Measurements from ENCODE around the gene RNF208.

The RNF208 gene

DNA sequence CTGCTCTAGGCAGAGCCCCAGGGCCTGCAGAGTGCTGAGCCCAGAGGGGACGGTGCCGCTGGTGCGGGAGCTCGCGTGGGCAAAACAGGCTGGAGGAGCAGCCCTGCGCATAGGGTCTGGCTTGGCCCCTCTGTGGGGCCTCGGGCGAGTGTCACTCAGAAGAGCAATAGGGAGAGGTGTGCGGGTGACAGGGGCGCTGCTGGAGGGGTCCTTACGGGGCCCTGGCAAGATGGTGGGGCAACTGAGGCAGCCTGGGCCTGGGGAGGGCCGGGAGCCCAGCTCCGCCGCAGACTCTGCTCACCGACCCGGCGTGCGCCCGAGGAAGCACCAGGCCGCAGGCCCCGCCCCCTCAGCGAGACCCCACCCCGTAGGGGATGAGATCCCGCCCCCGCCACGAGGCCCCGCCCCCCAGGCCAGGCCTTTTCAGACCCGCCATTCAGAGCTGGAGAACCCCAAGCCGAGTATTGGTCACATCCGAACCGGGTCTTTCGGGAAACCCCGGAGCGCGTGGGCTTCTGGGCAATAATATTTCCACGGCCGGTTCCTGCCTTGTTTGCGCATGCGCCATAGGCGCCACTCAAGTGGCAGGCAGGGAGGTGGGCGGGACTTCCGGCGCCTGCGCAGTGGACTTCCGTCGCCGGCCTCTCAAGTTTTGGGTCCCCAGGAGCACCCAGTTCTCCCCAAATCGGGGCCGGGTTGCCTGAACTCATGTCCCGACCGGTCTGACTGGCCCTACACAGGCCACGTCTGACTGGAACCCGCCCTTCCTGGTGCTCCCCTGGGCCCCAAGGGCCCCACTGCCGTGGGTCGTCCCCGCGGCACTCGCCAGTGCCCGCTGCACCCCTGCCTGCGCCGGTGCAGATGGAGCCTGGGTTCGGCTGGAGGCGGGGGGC lies 1.3 kb upstream of the RNF208 start (continued):
- TF ChIP-seq ZNF621 (tag by site-specific recombination; IDR thresholded peaks at IDR 0.05): no peak
- TF ChIP-seq ZNF140 (tag by site-specific recombination; IDR thresholded peaks at IDR 0.05): no peak
- TF ChIP-seq, protein P1, sequence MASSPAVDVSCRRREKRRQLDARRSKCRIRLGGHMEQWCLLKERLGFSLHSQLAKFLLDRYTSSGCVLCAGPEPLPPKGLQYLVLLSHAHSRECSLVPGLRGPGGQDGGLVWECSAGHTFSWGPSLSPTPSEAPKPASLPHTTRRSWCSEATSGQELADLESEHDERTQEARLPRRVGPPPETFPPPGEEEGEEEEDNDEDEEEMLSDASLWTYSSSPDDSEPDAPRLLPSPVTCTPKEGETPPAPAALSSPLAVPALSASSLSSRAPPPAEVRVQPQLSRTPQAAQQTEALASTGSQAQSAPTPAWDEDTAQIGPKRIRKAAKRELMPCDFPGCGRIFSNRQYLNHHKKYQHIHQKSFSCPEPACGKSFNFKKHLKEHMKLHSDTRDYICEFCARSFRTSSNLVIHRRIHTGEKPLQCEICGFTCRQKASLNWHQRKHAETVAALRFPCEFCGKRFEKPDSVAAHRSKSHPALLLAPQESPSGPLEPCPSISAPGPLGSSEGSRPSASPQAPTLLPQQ (tag by site-specific recombination; IDR thresholded peaks at IDR 0.05): peak; percentile 57; the same call in 1 of the 2 replicates
- TF ChIP-seq, protein P2, sequence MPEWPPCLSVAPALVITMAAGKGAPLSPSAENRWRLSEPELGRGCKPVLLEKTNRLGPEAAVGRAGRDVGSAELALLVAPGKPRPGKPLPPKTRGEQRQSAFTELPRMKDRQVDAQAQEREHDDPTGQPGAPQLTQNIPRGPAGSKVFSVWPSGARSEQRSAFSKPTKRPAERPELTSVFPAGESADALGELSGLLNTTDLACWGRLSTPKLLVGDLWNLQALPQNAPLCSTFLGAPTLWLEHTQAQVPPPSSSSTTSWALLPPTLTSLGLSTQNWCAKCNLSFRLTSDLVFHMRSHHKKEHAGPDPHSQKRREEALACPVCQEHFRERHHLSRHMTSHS (tag by site-specific recombination; IDR thresholded peaks at IDR 0.05): no peak
- no peak for TF ChIP-seq ZNF133 (tag by site-specific recombination; IDR thresholded peaks at IDR 0.05)
- TF ChIP-seq ZIC2 (tag by site-specific recombination; IDR thresholded peaks at IDR 0.05): no peak
- TF ChIP-seq, protein P3, sequence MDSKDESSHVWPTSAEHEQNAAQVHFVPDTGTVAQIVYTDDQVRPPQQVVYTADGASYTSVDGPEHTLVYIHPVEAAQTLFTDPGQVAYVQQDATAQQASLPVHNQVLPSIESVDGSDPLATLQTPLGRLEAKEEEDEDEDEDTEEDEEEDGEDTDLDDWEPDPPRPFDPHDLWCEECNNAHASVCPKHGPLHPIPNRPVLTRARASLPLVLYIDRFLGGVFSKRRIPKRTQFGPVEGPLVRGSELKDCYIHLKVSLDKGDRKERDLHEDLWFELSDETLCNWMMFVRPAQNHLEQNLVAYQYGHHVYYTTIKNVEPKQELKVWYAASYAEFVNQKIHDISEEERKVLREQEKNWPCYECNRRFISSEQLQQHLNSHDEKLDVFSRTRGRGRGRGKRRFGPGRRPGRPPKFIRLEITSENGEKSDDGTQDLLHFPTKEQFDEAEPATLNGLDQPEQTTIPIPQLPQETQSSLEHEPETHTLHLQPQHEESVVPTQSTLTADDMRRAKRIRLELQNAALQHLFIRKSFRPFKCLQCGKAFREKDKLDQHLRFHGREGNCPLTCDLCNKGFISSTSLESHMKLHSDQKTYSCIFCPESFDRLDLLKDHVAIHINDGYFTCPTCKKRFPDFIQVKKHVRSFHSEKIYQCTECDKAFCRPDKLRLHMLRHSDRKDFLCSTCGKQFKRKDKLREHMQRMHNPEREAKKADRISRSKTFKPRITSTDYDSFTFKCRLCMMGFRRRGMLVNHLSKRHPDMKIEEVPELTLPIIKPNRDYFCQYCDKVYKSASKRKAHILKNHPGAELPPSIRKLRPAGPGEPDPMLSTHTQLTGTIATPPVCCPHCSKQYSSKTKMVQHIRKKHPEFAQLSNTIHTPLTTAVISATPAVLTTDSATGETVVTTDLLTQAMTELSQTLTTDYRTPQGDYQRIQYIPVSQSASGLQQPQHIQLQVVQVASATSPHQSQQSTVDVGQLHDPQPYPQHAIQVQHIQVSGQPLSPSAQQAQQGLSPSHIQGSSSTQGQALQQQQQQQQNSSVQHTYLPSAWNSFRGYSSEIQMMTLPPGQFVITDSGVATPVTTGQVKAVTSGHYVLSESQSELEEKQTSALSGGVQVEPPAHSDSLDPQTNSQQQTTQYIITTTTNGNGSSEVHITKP (tag by site-specific recombination; IDR thresholded peaks at IDR 0.05): peak; percentile 31; the same call in 1 of the 2 replicates
- TF ChIP-seq, protein P4, sequence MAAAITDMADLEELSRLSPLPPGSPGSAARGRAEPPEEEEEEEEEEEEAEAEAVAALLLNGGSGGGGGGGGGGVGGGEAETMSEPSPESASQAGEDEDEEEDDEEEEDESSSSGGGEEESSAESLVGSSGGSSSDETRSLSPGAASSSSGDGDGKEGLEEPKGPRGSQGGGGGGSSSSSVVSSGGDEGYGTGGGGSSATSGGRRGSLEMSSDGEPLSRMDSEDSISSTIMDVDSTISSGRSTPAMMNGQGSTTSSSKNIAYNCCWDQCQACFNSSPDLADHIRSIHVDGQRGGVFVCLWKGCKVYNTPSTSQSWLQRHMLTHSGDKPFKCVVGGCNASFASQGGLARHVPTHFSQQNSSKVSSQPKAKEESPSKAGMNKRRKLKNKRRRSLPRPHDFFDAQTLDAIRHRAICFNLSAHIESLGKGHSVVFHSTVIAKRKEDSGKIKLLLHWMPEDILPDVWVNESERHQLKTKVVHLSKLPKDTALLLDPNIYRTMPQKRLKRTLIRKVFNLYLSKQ (tag by site-specific recombination; IDR thresholded peaks at IDR 0.05; ENCODE audit: borderline replicate concordance): no peak
- TF ChIP-seq ZNF266 (tag by site-specific recombination; IDR thresholded peaks at IDR 0.05; ENCODE audit: low read depth): no peak
- TF ChIP-seq, protein P5, sequence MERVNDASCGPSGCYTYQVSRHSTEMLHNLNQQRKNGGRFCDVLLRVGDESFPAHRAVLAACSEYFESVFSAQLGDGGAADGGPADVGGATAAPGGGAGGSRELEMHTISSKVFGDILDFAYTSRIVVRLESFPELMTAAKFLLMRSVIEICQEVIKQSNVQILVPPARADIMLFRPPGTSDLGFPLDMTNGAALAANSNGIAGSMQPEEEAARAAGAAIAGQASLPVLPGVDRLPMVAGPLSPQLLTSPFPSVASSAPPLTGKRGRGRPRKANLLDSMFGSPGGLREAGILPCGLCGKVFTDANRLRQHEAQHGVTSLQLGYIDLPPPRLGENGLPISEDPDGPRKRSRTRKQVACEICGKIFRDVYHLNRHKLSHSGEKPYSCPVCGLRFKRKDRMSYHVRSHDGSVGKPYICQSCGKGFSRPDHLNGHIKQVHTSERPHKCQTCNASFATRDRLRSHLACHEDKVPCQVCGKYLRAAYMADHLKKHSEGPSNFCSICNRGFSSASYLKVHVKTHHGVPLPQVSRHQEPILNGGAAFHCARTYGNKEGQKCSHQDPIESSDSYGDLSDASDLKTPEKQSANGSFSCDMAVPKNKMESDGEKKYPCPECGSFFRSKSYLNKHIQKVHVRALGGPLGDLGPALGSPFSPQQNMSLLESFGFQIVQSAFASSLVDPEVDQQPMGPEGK (tag by site-specific recombination; IDR thresholded peaks at IDR 0.05): peak; percentile 95
- no peak for TF ChIP-seq ZNF350 (tag by site-specific recombination; IDR thresholded peaks at IDR 0.05)
- TF ChIP-seq, protein P6, sequence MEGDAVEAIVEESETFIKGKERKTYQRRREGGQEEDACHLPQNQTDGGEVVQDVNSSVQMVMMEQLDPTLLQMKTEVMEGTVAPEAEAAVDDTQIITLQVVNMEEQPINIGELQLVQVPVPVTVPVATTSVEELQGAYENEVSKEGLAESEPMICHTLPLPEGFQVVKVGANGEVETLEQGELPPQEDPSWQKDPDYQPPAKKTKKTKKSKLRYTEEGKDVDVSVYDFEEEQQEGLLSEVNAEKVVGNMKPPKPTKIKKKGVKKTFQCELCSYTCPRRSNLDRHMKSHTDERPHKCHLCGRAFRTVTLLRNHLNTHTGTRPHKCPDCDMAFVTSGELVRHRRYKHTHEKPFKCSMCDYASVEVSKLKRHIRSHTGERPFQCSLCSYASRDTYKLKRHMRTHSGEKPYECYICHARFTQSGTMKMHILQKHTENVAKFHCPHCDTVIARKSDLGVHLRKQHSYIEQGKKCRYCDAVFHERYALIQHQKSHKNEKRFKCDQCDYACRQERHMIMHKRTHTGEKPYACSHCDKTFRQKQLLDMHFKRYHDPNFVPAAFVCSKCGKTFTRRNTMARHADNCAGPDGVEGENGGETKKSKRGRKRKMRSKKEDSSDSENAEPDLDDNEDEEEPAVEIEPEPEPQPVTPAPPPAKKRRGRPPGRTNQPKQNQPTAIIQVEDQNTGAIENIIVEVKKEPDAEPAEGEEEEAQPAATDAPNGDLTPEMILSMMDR (tag by site-specific recombination; IDR thresholded peaks at IDR 0.05): no peak
- no peak for TF ChIP-seq ZNF677 (tag by site-specific recombination; IDR thresholded peaks at IDR 0.05)
- TF ChIP-seq ZNF670 (tag by site-specific recombination; IDR thresholded peaks at IDR 0.05; ENCODE audit: low read depth): no peak
- TF ChIP-seq, protein P7, sequence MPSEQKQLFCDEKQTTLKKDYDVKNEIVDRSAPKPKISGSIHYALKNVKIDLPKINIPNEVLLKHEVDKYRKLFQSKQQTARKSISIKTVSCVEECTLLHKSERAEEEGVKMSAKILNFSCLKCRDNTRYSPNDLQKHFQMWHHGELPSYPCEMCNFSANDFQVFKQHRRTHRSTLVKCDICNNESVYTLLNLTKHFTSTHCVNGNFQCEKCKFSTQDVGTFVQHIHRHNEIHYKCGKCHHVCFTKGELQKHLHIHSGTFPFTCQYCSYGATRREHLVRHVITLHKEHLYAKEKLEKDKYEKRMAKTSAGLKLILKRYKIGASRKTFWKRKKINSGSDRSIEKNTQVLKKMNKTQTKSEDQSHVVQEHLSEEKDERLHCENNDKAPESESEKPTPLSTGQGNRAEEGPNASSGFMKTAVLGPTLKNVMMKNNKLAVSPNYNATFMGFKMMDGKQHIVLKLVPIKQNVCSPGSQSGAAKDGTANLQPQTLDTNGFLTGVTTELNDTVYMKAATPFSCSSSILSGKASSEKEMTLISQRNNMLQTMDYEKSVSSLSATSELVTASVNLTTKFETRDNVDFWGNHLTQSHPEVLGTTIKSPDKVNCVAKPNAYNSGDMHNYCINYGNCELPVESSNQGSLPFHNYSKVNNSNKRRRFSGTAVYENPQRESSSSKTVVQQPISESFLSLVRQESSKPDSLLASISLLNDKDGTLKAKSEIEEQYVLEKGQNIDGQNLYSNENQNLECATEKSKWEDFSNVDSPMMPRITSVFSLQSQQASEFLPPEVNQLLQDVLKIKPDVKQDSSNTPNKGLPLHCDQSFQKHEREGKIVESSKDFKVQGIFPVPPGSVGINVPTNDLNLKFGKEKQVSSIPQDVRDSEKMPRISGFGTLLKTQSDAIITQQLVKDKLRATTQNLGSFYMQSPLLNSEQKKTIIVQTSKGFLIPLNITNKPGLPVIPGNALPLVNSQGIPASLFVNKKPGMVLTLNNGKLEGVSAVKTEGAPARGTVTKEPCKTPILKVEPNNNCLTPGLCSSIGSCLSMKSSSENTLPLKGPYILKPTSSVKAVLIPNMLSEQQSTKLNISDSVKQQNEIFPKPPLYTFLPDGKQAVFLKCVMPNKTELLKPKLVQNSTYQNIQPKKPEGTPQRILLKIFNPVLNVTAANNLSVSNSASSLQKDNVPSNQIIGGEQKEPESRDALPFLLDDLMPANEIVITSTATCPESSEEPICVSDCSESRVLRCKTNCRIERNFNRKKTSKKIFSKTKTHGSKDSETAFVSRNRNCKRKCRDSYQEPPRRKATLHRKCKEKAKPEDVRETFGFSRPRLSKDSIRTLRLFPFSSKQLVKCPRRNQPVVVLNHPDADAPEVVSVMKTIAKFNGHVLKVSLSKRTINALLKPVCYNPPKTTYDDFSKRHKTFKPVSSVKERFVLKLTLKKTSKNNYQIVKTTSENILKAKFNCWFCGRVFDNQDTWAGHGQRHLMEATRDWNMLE (tag by site-specific recombination; conservative IDR thresholded peaks at IDR 0.05; ENCODE audit: low read depth): peak; percentile 63
- peak; percentile 40 for TF ChIP-seq ZBTB8A (tag by site-specific recombination; IDR thresholded peaks at IDR 0.05)
- TF ChIP-seq, protein P8, sequence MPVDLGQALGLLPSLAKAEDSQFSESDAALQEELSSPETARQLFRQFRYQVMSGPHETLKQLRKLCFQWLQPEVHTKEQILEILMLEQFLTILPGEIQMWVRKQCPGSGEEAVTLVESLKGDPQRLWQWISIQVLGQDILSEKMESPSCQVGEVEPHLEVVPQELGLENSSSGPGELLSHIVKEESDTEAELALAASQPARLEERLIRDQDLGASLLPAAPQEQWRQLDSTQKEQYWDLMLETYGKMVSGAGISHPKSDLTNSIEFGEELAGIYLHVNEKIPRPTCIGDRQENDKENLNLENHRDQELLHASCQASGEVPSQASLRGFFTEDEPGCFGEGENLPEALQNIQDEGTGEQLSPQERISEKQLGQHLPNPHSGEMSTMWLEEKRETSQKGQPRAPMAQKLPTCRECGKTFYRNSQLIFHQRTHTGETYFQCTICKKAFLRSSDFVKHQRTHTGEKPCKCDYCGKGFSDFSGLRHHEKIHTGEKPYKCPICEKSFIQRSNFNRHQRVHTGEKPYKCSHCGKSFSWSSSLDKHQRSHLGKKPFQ (tag by site-specific recombination; IDR thresholded peaks at IDR 0.05): no peak
- no peak for TF ChIP-seq IKZF3 (tag by site-specific recombination; IDR thresholded peaks at IDR 0.05)
- TF ChIP-seq KLF9 (tag by site-specific recombination; IDR thresholded peaks at IDR 0.05; ENCODE audit: low read depth): peak; percentile 47; the same call in 1 of the 2 replicates

All from HEK293 (cell line).